Cardiac muscle cell (in vitro differentiated cells and primary cell): ENCODE data around the gene ARHGEF9. TPM values are rescaled to one million over a fixed set of nuclear protein-coding genes. Genes with fewer than 3 reads are reported as not detected.

Experiments used
- DNase-seq, 2 donors: peaks; one replicate each; pipeline versions ENCODE4 v3.0.0 to v3.0.0-alpha.2; 2010 to 2017; ENCODE audit warnings: low read depth in 1 of 2, low spot score in 1 of 2
- H3K27ac ChIP-seq: fragments of 200-600 bp; sonication (generic); 2 replicates; pipeline ENCODE4 v1.5.1; 2016
- H3K27me3 ChIP-seq: fragments of 200-600 bp; sonication (generic); 2 replicates; pipeline ENCODE4 v1.6.0; 2016; ENCODE audit warnings: control low read depth
- H3K36me3 ChIP-seq: fragments of 200-600 bp; sonication (generic); 2 replicates; pipeline ENCODE4 v1.5.1; 2016; ENCODE audit warnings: control low read depth
- H3K4me1 ChIP-seq: fragments of 200-600 bp; sonication (generic); 2 replicates; pipeline ENCODE4 v1.8.1; 2017; ENCODE audit warnings: low read depth, mild to moderate bottlenecking, mixed run types
- H3K4me3 ChIP-seq: fragments of 200-600 bp; sonication (generic); 2 replicates; pipeline ENCODE4 v1.5.1; 2016; ENCODE audit warnings: mild to moderate bottlenecking
- H3K9me3 ChIP-seq: fragments of 200-600 bp; sonication (generic); 2 replicates; pipeline ENCODE4 v1.5.1; 2017; ENCODE audit warnings: low read depth, mild to moderate bottlenecking, control low read depth
- polyA plus RNA-seq: library from polyadenylated mRNA; unstranded; fragments of >200 nt; fragmentation: Nextera tagmentation; extraction: Ambion mirVana; gene quantifications from 2 replicates; pipeline ENCODE4 v1.2.1, GENCODE V29; 2016
- total RNA-seq: library from RNA; depleted of rRNA; stranded (reverse); fragments of >200 nt; gene quantifications from 2 replicates; pipeline ENCODE4 v1.2.3, GENCODE V29; 2016
- TF ChIP-seq, protein P1 (sequence below): IDR thresholded peaks from 2 replicates; pipeline ENCODE4 v1.5.1; 2012; ENCODE audit warnings: low read depth, mild to moderate bottlenecking, low read length

Gene ARHGEF9
- total and polyA plus RNA-seq, 2 experiments from 2014 or later: 27.2 to 54.2 TPM

DNA sequence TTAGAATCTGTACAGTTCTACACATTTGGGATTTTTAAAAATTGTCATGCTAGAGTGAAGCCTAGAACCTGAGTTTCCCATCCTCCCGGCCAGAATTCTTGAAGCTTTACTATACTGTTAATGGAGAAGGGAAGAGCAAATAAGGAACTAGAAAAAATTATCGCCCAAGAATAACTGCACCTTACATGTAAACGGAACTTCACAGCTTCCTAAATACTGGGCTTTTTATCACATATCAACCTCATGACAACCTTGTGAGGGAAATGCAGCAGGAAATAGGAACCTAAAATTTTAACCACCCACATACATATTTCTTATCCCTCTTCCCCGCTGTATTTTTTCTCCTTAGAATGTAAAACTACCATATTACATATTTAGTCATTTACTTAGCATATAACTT is 19.3 kb downstream of the ARHGEF9 start:
- TF ChIP-seq, protein P1, sequence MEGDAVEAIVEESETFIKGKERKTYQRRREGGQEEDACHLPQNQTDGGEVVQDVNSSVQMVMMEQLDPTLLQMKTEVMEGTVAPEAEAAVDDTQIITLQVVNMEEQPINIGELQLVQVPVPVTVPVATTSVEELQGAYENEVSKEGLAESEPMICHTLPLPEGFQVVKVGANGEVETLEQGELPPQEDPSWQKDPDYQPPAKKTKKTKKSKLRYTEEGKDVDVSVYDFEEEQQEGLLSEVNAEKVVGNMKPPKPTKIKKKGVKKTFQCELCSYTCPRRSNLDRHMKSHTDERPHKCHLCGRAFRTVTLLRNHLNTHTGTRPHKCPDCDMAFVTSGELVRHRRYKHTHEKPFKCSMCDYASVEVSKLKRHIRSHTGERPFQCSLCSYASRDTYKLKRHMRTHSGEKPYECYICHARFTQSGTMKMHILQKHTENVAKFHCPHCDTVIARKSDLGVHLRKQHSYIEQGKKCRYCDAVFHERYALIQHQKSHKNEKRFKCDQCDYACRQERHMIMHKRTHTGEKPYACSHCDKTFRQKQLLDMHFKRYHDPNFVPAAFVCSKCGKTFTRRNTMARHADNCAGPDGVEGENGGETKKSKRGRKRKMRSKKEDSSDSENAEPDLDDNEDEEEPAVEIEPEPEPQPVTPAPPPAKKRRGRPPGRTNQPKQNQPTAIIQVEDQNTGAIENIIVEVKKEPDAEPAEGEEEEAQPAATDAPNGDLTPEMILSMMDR: no peak
- H3K4me1 ChIP-seq: peaks cover 9% of the 10 kb centered on the region

DNA sequence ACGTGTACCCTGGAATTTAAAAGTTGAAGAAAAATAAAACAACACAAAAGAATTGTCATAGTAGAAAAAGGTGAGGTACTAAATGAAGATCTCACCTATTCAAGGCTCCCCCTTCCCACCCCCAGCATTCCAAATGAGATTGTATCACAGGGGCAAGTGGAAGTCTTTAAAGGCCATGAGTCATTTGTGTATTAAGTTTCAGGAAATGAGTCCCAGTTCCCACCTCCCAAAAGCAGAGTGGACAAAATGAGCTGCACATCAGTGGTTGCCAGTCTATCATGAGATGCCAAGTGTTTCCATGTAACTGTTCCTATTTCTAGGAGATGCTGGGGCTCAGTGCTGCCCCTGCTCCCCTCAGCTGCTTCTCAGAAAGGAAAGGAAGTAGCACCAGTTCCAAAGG is 20.1 kb downstream of the ARHGEF9 start:
- Histone ChIP-seq H3K9me3 (no peaks in the 10 kb centered on the region), H3K27me3 (no peaks in the 10 kb centered on the region), H3K27ac (no peak overlapping the region), H3K36me3 (no peaks in the 10 kb centered on the region), H3K4me1 (peaks cover 9% of the 10 kb centered on the region), H3K4me3 (no peak overlapping the region)
- DNase-seq: no peak
- TF ChIP-seq, protein P1: no peak

More for the DNA sequence above, 19.3 kb downstream of the ARHGEF9 start:
- no peak for DNase-seq
- Histone ChIP-seq H3K27ac (no peak overlapping the region), H3K9me3 (no peaks in the 10 kb centered on the region), H3K36me3 (no peaks in the 10 kb centered on the region), H3K27me3 (no peaks in the 10 kb centered on the region), H3K4me3 (no peak overlapping the region)

DNA sequence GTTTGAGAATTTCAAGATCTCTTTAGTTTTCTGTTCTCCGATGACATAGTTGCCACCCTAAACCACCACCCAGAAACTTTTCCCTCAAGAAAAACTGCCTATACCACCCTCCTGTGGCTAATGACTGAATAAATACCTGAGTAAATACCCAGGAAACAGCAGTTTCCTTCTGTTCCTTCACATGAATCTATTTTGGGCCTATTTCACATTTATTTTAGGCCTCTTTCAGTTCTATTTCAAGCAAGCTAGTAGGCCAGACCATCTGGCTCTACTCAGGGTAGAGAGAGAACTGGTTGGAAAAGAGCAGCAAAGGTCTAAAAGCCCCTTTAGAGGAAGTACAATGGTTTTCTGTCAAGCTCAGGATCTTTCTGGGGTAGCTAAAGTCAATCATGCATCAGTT is 23.4 kb downstream of the ARHGEF9 start:
- Histone ChIP-seq H3K4me3 (no peak overlapping the region), H3K9me3 (no peaks in the 10 kb centered on the region), H3K36me3 (no peaks in the 10 kb centered on the region), H3K27ac (peak overlapping the region; percentile 66), H3K4me1 (peaks cover 9% of the 10 kb centered on the region), H3K27me3 (no peaks in the 10 kb centered on the region)
- DNase-seq: no peak
- TF ChIP-seq, protein P1: no peak

DNA sequence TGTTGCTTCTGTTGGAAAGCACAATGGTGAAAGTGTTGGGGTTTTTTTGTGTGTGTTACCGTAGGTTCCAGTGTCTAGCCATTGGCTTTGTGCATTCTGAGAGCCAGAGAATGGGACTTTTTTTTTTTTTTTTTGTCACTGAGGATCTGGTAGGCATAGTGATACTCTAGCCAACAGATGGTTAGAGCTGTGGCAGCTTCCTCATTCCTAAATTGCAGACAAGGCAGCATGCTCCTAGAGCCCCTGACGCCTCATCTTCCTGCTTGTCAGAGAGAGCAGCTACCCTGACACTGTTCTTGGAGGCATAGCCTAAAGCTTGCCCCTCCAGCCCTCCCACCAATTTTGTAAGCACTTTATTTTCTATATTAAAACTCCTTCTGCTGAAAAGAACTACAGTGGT is 27.0 kb downstream of the ARHGEF9 start:
- no peaks in the 10 kb centered on the region for H3K27me3 ChIP-seq
- H3K36me3 ChIP-seq: no peaks in the 10 kb centered on the region
- no peak overlapping the region for H3K27ac ChIP-seq
- no peak overlapping the region for H3K4me3 ChIP-seq
- no peak for DNase-seq
- TF ChIP-seq, protein P1: no peak
- H3K9me3 ChIP-seq: no peaks in the 10 kb centered on the region
- peaks cover 9% of the 10 kb centered on the region for H3K4me1 ChIP-seq

DNA sequence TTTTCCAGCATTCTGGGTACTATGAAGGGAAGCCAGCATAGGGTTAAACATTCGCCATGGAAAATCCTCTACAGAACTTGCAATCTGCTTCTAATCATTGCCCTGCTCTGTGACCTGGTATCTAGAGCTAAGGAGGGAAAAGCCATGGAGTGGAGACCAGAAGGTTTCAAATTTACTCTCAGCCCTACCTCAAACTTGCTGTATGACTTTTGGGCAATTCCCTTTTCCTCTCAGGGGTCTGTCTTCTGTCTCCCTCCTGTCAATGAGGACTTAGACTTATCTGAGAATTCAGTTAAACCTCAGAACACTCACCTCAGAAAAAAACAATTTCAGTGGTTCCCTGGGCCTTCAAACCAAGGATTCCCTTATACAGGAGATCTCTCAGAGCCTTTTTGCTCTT is 29.1 kb downstream of the ARHGEF9 start:
- H3K27me3 ChIP-seq: no peaks in the 10 kb centered on the region
- no peak for DNase-seq
- H3K4me1 ChIP-seq: no peaks in the 10 kb centered on the region
- no peaks in the 10 kb centered on the region for H3K9me3 ChIP-seq
- H3K4me3 ChIP-seq: peak overlapping the region; percentile 47
- peak overlapping the region; percentile 89 for H3K27ac ChIP-seq
- TF ChIP-seq, protein P1: no peak
- H3K36me3 ChIP-seq: no peaks in the 10 kb centered on the region
